HEK293T (cell line): ENCODE results near the gene GALNT12.

Experiments
- CTCF ChIA-PET: fragments of 350-600 bp; formaldehyde crosslinking; extraction: SDS; loops from one replicate; lab custom pipeline; 2021; ENCODE audit warnings: antibody characterized with exemption, inconsistent platforms; lab: Yijun Ruan, JAX
- POLR2A ChIA-PET: fragments of 350-600 bp; formaldehyde crosslinking; extraction: SDS; loops from one replicate; lab custom pipeline; 2020; ENCODE audit warnings: antibody characterized with exemption, inconsistent platforms; lab: Yijun Ruan, JAX
- DNase-seq: peaks from one replicate; pipeline ENCODE4 v3.0.0; 2012; ENCODE audit warnings: mixed read lengths; ENCODE audit errors: extremely low spot score
- ARNT ChIP-seq: fragments of 450-650 bp; IDR thresholded peaks from 2 replicates; pipeline ENCODE4 v1.6.1; 2017; ENCODE audit warnings: mild to moderate bottlenecking
- BHLHE40 ChIP-seq: fragments of 450-650 bp; IDR thresholded peaks from 2 replicates; pipeline ENCODE4 v1.6.1; 2016; ENCODE audit warnings: mild to moderate bottlenecking, moderate library complexity, borderline replicate concordance
- CTBP1 ChIP-seq: fragments of 450-650 bp; IDR thresholded peaks from 2 replicates; pipeline ENCODE4 v1.6.1; 2016; ENCODE audit warnings: borderline replicate concordance
- ELF4 ChIP-seq: fragments of 450-650 bp; IDR thresholded peaks from 2 replicates; pipeline ENCODE4 v1.6.1; 2017; ENCODE audit warnings: antibody characterized with exemption
- FOXA1 ChIP-seq: fragments of 450-650 bp; IDR thresholded peaks from 2 replicates; pipeline ENCODE4 v1.6.1; 2016; ENCODE audit warnings: mild to moderate bottlenecking
- FOXK2 ChIP-seq: fragments of 450-650 bp; IDR thresholded peaks from 2 replicates; pipeline ENCODE4 v1.6.1; 2016; ENCODE audit warnings: mild to moderate bottlenecking
- FOXM1 ChIP-seq: fragments of 450-650 bp; IDR thresholded peaks from 2 replicates; pipeline ENCODE4 v1.6.1; 2017; ENCODE audit warnings: mild to moderate bottlenecking, borderline replicate concordance
- HDGF ChIP-seq: fragments of 450-650 bp; IDR thresholded peaks from 2 replicates; pipeline ENCODE4 v1.6.1; 2017; ENCODE audit warnings: antibody characterized with exemption, borderline replicate concordance
- L3MBTL2 ChIP-seq: fragments of 450-650 bp; conservative IDR thresholded peaks from 2 replicates; pipeline ENCODE4 v1.6.1; 2016; ENCODE audit warnings: mild to moderate bottlenecking
- LEF1 ChIP-seq: fragments of 450-650 bp; IDR thresholded peaks from 2 replicates; pipeline ENCODE4 v1.6.1; 2017; ENCODE audit warnings: mild to moderate bottlenecking, borderline replicate concordance
- NFRKB ChIP-seq: fragments of 450-650 bp; IDR thresholded peaks from 2 replicates; pipeline ENCODE4 v1.6.1; 2016; ENCODE audit warnings: mild to moderate bottlenecking, moderate library complexity
- PKNOX1 ChIP-seq: fragments of 450-650 bp; IDR thresholded peaks from 2 replicates; pipeline ENCODE4 v1.6.1; 2016
- SP1 ChIP-seq: fragments of 450-650 bp; IDR thresholded peaks from 2 replicates; pipeline ENCODE4 v1.6.1; 2017
- SUZ12 ChIP-seq: fragments of 450-650 bp; IDR thresholded peaks from 2 replicates; pipeline ENCODE4 v1.6.1; 2016; ENCODE audit warnings: mild to moderate bottlenecking
- TARDBP ChIP-seq: fragments of 450-650 bp; IDR thresholded peaks from 2 replicates; pipeline ENCODE4 v1.6.1; 2016
- ZNF384 ChIP-seq: fragments of 450-650 bp; IDR thresholded peaks from 2 replicates; pipeline ENCODE4 v1.6.1; 2016

Gene GALNT12

GRCh38 chr9:98786750-98787510 lies 20.5 kb upstream of the GALNT12 start:
- ChIA-PET CTCF (interaction anchor here (0.6 to 2.8 kb wide), 2 partner anchors 11 to 15 kb away, joined by 3 to 10 read pairs; no protein-coding TSS in a partner anchor), POLR2A (no interaction called here)

GRCh38 chr9:98787766-98788335 lies 19.6 kb upstream of the GALNT12 start:
- CTCF ChIA-PET: no interaction called here
- POLR2A ChIA-PET: no interaction called here
- no peak for DNase-seq

More at GRCh38 chr9:98786750-98787510, 20.5 kb upstream of the GALNT12 start:
- no peak for DNase-seq
- TF ChIP-seq SP1: no peak
- TF ChIP-seq ZNF384: no peak
- TF ChIP-seq ARNT: no peak
- TF ChIP-seq L3MBTL2: no peak
- no peak for TF ChIP-seq SUZ12
- no peak for TF ChIP-seq ELF4
- no peak for TF ChIP-seq FOXA1

DNA sequence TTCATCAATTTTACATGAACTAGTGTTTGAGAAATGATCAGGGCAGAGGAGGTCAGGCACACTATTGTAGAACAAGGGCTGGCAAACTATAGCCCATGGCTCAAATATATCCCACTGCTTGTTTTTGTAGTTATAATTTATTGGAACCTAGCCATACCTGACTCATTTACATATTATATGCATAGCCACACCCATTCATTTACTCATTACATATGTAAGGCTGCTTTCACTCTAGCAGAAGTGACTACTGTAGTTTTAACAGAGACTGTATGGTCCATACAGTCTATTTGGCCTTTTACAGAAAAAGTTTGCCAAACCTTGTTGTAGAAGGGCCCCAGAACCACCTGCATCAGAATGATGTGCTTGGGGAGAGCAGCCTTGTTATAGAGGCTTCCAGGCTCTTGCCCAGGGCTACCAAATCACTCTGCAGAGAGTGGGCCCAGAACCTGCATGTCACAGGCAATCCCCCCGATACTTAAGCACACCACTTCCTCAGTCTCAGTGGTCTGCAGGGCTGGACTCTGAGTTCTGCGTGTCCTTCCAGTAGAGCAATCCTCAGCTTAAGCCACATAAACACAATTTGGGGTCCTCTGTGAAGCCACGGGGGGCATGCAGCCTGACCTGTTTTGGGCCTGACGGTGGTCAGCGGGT lies 17.9 kb upstream of the GALNT12 start:
- ChIA-PET CTCF (interaction anchor here (0.9 kb wide), 1 partner anchor 15 kb away, joined by 4 read pairs; no protein-coding TSS in a partner anchor), POLR2A (interaction anchor here (0.7 kb wide), 1 partner anchor 13 kb away, joined by 3 read pairs; no protein-coding TSS in a partner anchor)
- TF ChIP-seq ZNF384: no peak
- no peak for TF ChIP-seq FOXA1
- no peak for TF ChIP-seq FOXM1
- no peak for TF ChIP-seq BHLHE40
- no peak for TF ChIP-seq PKNOX1
- no peak for TF ChIP-seq NFRKB
- no peak for TF ChIP-seq HDGF
- TF ChIP-seq SP1: no peak
- no peak for TF ChIP-seq CTBP1
- TF ChIP-seq L3MBTL2: no peak
- no peak for TF ChIP-seq ARNT
- no peak for TF ChIP-seq FOXK2
- TF ChIP-seq SUZ12: no peak
- TF ChIP-seq ELF4: no peak
- TF ChIP-seq LEF1: no peak
- TF ChIP-seq TARDBP: no peak
- no peak for DNase-seq

More at GRCh38 chr9:98787766-98788335, 19.6 kb upstream of the GALNT12 start:
- no peak for TF ChIP-seq ZNF384
- no peak for TF ChIP-seq LEF1
- TF ChIP-seq SP1: no peak
- TF ChIP-seq PKNOX1: no peak
- TF ChIP-seq L3MBTL2: no peak
- TF ChIP-seq FOXA1: no peak
- no peak for TF ChIP-seq CTBP1
- TF ChIP-seq NFRKB: no peak
- no peak for TF ChIP-seq ARNT
- no peak for TF ChIP-seq FOXK2
- TF ChIP-seq ELF4: no peak
- TF ChIP-seq SUZ12: no peak
- no peak for TF ChIP-seq HDGF
- no peak for TF ChIP-seq FOXM1
- TF ChIP-seq BHLHE40: no peak

DNA sequence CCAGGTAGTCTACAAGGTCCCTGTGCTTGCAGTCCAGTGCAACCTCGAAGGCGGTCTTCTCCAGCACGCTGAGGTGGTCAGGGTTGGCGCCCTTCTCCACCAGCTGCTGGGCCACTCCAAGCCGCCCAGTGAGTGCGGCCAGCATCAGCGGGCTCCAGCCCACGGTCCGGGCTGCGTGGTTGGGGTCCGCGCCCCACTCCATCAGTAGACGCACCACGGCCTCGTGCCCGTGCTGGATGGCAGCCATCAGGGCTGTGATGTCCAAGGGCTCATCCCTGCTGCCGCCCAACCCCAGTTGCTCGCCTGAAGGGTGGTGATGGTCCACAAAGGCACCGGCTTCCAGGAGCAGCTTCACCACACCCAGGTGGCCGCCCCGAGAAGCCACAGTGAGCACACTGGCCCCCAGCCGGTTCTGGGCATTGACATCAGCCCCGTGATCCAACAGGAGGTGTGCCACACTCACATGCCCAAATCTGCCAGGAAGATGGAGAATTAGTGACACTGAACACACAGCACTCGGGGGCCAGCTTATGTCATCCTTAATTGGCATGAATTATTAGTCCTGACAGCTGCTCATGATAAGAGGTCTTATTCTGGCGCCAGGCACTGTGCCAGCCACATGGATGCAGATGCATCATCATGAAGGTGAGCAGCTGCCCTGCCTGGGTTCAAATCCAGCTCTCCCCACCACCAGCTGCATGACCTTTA lies 17.2 kb upstream of the GALNT12 start:
- no peak for DNase-seq
- ChIA-PET POLR2A (no interaction called here), CTCF (interaction anchor here (0.9 kb wide), 1 partner anchor 16 kb away, joined by 4 read pairs; no protein-coding TSS in a partner anchor)
- TF ChIP-seq NFRKB (no peak), HDGF (no peak), BHLHE40 (no peak), CTBP1 (no peak), SP1 (no peak), FOXM1 (no peak), LEF1 (no peak), TARDBP (no peak), PKNOX1 (no peak), L3MBTL2 (no peak), SUZ12 (no peak), FOXK2 (no peak), ARNT (no peak), FOXA1 (no peak), ELF4 (no peak), ZNF384 (no peak)
